ENCODE measurements around the gene SPDYE4.

DNA sequence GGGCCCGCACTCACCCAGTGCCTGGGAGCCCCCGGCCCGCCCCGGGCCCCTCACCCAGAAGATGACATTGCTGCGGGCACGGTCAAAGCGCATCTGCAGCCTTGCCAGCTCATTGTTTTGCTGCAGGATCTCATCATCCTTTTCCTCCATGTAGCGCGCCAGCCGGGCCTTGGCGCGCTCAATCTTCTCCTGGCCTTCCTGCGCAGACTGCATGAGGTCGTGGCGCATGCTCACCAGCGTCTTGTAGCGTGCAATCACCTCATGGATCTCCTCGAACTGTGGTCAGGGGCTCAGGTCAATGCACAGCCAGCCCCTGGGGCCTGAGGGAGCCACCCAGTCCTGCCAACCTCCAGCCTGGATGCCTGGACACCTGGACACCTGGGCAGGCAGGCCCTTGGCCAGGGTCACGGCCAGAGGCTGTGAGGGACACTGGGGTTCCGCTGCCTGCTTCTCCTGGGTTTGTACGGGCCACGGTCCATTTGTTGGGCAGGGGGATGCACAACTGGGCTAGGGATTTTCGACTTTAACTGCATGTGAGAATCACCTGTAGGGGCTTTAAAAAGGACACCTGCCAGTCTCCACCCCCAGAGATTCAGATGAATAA is 22.9 kb downstream of the SPDYE4 start:
- TF ChIP-seq ZFP30 (CRISPR knock-in tag; IDR thresholded peaks at IDR 0.05) (no peak), ZNF8 (CRISPR knock-in tag; IDR thresholded peaks at IDR 0.05) (no peak), ZNF565 (CRISPR knock-in tag; conservative IDR thresholded peaks at IDR 0.05; ENCODE audit: low read depth) (no peak)
- TF ChIP-seq, protein P1, sequence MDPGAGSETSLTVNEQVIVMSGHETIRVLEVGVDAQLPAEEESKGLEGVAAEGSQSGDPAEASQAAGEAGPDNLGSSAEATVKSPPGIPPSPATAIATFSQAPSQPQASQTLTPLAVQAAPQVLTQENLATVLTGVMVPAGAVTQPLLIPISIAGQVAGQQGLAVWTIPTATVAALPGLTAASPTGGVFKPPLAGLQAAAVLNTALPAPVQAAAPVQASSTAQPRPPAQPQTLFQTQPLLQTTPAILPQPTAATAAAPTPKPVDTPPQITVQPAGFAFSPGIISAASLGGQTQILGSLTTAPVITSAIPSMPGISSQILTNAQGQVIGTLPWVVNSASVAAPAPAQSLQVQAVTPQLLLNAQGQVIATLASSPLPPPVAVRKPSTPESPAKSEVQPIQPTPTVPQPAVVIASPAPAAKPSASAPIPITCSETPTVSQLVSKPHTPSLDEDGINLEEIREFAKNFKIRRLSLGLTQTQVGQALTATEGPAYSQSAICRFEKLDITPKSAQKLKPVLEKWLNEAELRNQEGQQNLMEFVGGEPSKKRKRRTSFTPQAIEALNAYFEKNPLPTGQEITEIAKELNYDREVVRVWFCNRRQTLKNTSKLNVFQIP (CRISPR knock-in tag; IDR thresholded peaks at IDR 0.05; ENCODE audit: borderline replicate concordance, low read depth), result no peak

Measured in SK-N-SH treated with all-trans-retinoic acid at 6 μM for 48 hours (cell line).